SK-N-SH (cell line): Measurements from ENCODE around the gene SUMF1.

Source experiments
- CTCF ChIP-seq: fragments of 200-600 bp; sonication (generic); IDR thresholded peaks from 2 replicates; pipeline ENCODE4 v1.6.1; 2017; ENCODE audit warnings: antibody characterized with exemption, mild to moderate bottlenecking, moderate library complexity
- GATA2 ChIP-seq: sonication (generic); formaldehyde crosslinking; IDR thresholded peaks from 2 replicates; pipeline ENCODE4 v1.5.0; 2020; ENCODE audit warnings: mild to moderate bottlenecking, missing genetic modification reagents
- MAX ChIP-seq: IDR thresholded peaks from 2 replicates; pipeline ENCODE4 v1.4.0; 2012; ENCODE audit warnings: low read depth
- RCOR1 ChIP-seq: fragments of 150-350 bp; IDR thresholded peaks from 2 replicates; pipeline ENCODE4 v1.6.1; 2017; ENCODE audit warnings: antibody characterized with exemption, low read length
- SIN3A ChIP-seq: IDR thresholded peaks from 2 replicates; pipeline ENCODE4 v1.6.1; 2012; ENCODE audit warnings: low read depth, mild to moderate bottlenecking, low read length, moderate library complexity, borderline replicate concordance

- TF ChIP-seq SIN3A (no peak), CTCF (no peak), GATA2 (CRISPR knock-in tag) (no peak), MAX (no peak), RCOR1 (no peak)
These were observed 155.6 kb downstream of the SUMF1 start for GRCh38 chr3:4311496-4311895.
